Heart left ventricle (tissue), 16 donors: ENCODE results near the gene SOBP. TPM values are rescaled to one million over a fixed set of nuclear protein-coding genes. Genes with fewer than 3 reads are reported as not detected.

Source experiments
- ATAC-seq, 4 donors: fragments of 200-7000 bp; cut with Tn5 transposase; one replicate each; pipeline ENCODE4 v1.9.1; 2020 to 2022; ENCODE audit warnings: moderate library complexity in 4 of 4, mild to moderate bottlenecking in 3 of 4, moderate number of reproducible peaks in 1 of 4
- DNase-seq, 5 donors: peaks; one replicate each; pipeline ENCODE4 v3.0.0-alpha.2; 2020
- H3K27ac ChIP-seq, 12 donors: fragments of 200-600 bp; sonication (generic) in 4 of 12; one replicate each; pipeline versions ENCODE4 v1.5.0 to v1.8.0; 2016 to 2022; ENCODE audit warnings: mild to moderate bottlenecking in 2 of 12
- H3K27me3 ChIP-seq, 9 donors: fragments of 200-600 bp; sonication (generic) in 2 of 9; one replicate each; pipeline versions ENCODE4 v1.5.1 to v1.8.0; 2016 to 2022; ENCODE audit warnings: mild to moderate bottlenecking in 3 of 9
- H3K36me3 ChIP-seq, 9 donors: fragments of 200-600 bp; sonication (generic) in 2 of 9; one replicate each; pipeline versions ENCODE4 v1.5.0 to v1.8.0; 2018 to 2022; ENCODE audit warnings: mild to moderate bottlenecking in 2 of 9
- H3K4me1 ChIP-seq, 12 donors: fragments of 200-600 bp; sonication (generic) in 4 of 12; one replicate each; pipeline versions ENCODE4 v1.5.0 to v1.8.0; 2016 to 2022; ENCODE audit warnings: mild to moderate bottlenecking in 3 of 12
- H3K4me3 ChIP-seq, 12 donors: fragments of 200-600 bp; sonication (generic) in 4 of 12; one replicate each; pipeline versions ENCODE4 v1.5.0 to v1.8.0; 2017 to 2022; ENCODE audit warnings: mild to moderate bottlenecking in 9 of 12, moderate library complexity in 4 of 12
- H3K9me3 ChIP-seq, 12 donors: fragments of 200-600 bp; sonication (generic) in 4 of 12; one replicate each; pipeline versions ENCODE4 v1.5.0 to v1.8.0; 2016 to 2022; ENCODE audit warnings: mild to moderate bottlenecking in 1 of 12
- POLR2A ChIP-seq, 2 donors: fragments of 450-650 bp; IDR thresholded peaks; one replicate each; pipeline ENCODE4 v1.6.1; 2017; ENCODE audit warnings: antibody characterized with exemption in 2 of 2, mild to moderate bottlenecking in 2 of 2, moderate library complexity in 2 of 2
- whole genome bisulfite sequencing, 4 donors: extraction: QIAGEN DNeasy Blood & Tissue Kit in 2 of 4; methylation state at CpG; one replicate each; pipeline versions ENCODE4 v1.1.5 to v1.1.7; 2013 to 2018; 5-methylcytosine and 5-hydroxymethylcytosine counted together
- intact Hi-C, 10 donors: fragments of 100-400 bp; cut with DNase I; formaldehyde crosslinking; loops; one replicate each; pipeline versions ENCODE4 v1.11.1 to v1.14.2; 2022
- polyA plus RNA-seq, 2 donors: library from polyadenylated mRNA; stranded (reverse); fragments of 200-250 nt; gene quantifications; one replicate each; pipeline ENCODE4 v1.2.3, GENCODE V29; 2013
- total RNA-seq, 9 donors: library from RNA; depleted of rRNA in 2 of 9; stranded (reverse); fragments of >200 nt in 2 of 9; fragmentation: NEBNext Ultra II Directional in 3 of 9; extraction: Animal tissue kit (Norgen Biotek cat#: 25700) in 3 of 9; gene quantifications; one replicate each; pipeline versions ENCODE4 v1.1.0 to v1.2.4, GENCODE V29; 2016 to 2023
- TF ChIP-seq, protein P1 (sequence below), 12 donors: fragments of 200-600 bp; sonication (generic) in 4 of 12; IDR thresholded peaks; one replicate each; pipeline versions ENCODE4 v1.5.0 to v1.8.0; 2018 to 2022; ENCODE audit warnings: antibody characterized with exemption in 12 of 12, mild to moderate bottlenecking in 5 of 12
- donor health status: ischemic (EF 13 %, LVEDD 7.1; RV severe dilation, severe dysfunction).
- donor health status: healthy with polysubstance abuse.
- donor health status: DM: no; HTN: yes; CAD: no.
- donor health status: DM: no; HTN: no; CAD: no.
- donor health status: ischemic (EF 25% LVEDD 6.9; RV normal size, moderate dysfunction).
- donor health status: ischemic (EF 25% LVEDD 5.7; RV mildly dilated, moderate dysfunction).
- donor health status: healthy.
- donor health status: DM: yes; HTN: yes; CAD: no.
- donor health status: ischemic (EF 35%, LVEDD 5.7; RV mildly dilated, moderate dysfunction).
- donor health status: nonischemic (EF 11% LVEDD 7.7; RV severe dilation, severe dysfunction).
- donor health status: DM: yes; HTN: yes; CAD: no.
- donor health status: PGD.
- donor health status: ischemic (EF 29% LVEDD 5.4; RV normal size, mild dysfunction).
- donor health status: nonischemic (EF 23%, LVEDD 6.1; RV moderate dilation, normal function).

The SOBP gene
- total and polyA plus RNA-seq, 11 donors: 10.6 to 24.9 (median 16.4) TPM

DNA sequence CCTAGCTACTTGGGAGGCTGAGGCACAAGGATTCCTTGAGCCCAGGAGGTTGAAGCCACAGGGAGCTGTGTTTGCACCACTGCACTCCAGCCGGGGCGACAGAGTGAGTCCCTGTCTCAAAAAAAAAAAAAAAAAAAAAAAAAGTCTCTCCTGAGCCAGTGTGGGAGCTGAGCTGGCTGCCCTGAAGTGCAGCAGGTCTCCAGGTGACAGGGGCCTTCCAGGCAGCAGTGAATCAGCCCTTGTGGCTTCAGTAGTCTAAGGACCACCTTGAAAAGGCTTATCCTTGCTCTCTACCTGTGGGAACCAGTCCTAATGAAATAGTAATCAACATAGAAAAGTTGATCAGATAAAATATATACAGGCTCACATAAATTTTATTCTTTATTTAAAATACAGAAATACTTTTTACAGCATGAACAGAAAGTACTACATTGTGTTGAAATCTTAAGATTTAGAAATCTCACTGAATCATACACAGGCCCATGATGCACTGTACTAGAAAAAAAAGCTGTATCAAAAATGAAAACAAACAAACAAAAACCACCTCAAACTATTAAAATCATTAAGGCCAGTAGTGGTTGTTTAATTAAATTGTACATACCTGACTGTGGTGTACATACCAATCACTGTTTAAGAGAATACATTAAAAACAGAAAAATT is 205.3 kb downstream of the SOBP start:
- TF ChIP-seq POLR2A (IDR thresholded peaks at IDR 0.05): no peak
- TF ChIP-seq, protein P1, sequence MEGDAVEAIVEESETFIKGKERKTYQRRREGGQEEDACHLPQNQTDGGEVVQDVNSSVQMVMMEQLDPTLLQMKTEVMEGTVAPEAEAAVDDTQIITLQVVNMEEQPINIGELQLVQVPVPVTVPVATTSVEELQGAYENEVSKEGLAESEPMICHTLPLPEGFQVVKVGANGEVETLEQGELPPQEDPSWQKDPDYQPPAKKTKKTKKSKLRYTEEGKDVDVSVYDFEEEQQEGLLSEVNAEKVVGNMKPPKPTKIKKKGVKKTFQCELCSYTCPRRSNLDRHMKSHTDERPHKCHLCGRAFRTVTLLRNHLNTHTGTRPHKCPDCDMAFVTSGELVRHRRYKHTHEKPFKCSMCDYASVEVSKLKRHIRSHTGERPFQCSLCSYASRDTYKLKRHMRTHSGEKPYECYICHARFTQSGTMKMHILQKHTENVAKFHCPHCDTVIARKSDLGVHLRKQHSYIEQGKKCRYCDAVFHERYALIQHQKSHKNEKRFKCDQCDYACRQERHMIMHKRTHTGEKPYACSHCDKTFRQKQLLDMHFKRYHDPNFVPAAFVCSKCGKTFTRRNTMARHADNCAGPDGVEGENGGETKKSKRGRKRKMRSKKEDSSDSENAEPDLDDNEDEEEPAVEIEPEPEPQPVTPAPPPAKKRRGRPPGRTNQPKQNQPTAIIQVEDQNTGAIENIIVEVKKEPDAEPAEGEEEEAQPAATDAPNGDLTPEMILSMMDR (IDR thresholded peaks at IDR 0.05): no peak
- no peak for ATAC-seq
- H3K9me3 ChIP-seq: peaks cover 0 to 4% (median 0%) of the 10 kb centered on the region in 12 donors
- peaks cover 0 to 26% (median 8%) of the 10 kb centered on the region in 12 donors for H3K4me1 ChIP-seq
- H3K27me3 ChIP-seq: no peaks in the 10 kb centered on the region
- WGBS, 4 donors: 96 to 100% (median 98%) methylated on average over 2 of the region's 2 CpGs
- intact Hi-C loops: no loop called here
- no peak overlapping the region for H3K27ac ChIP-seq
- H3K4me3 ChIP-seq: no peak overlapping the region
- no peaks in the 10 kb centered on the region for H3K36me3 ChIP-seq
- no peak for DNase-seq

DNA sequence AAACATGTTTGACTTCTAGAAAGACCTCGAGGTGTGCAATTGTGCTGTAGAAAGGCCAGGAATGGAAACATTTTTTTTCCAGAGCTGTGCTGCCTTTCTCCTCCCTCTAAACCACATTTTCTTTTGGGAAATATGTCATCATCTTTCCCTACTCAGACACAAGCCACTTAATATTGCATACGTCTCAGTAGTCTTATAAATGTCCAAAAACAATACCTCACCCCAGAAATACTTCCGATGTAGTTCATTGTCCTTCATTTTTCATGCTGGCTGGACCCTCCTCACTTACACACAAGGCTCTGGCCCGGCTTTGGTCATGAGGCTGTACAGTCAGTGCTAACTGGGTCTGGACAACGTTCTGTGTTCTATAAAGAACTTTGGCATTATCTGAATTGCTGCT is 207.8 kb downstream of the SOBP start:
- peaks cover 0 to 4% (median 0%) of the 10 kb centered on the region in 12 donors for H3K9me3 ChIP-seq
- H3K27ac ChIP-seq: peak overlapping the region in 7 of 12 donors; percentile 6 to 74 (median 45)
- no peak overlapping the region for H3K4me3 ChIP-seq
- TF ChIP-seq, protein P1 (IDR thresholded peaks at IDR 0.05): no peak
- TF ChIP-seq POLR2A (IDR thresholded peaks at IDR 0.05): no peak
- DNase-seq (no peak), ATAC-seq (peak in 3 of 4 donors; percentile 34 to 53 (median 48))
- H3K27me3 ChIP-seq: no peaks in the 10 kb centered on the region
- WGBS, 4 donors: 39 to 57% (median 47%) methylated on average over 5 of the region's 5 CpGs
- intact Hi-C loops: no loop called here
- peaks cover 0 to 10% (median 2%) of the 10 kb centered on the region in 12 donors for H3K4me1 ChIP-seq
- H3K36me3 ChIP-seq: no peaks in the 10 kb centered on the region

DNA sequence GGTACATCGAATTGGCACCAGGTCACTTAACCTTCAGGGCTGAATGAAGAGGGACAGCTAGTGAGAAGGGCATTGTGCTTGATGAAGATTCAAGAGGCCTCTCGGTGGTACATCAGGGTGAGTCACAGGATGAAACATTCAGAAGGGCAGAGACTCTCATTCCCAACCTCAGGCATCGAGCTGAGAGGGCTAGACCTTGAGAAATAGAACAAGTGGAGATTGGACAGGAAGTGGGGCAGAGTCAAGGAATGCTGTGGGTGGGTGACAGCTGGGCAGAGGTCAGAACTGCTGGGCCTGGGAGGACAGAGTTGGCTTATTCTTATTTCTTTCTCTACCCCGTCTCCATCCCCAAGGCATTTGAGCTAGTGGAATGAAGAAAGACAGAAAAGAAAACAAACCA is 208.2 kb downstream of the SOBP start:
- no peak for TF ChIP-seq POLR2A (IDR thresholded peaks at IDR 0.05)
- TF ChIP-seq, protein P1 (IDR thresholded peaks at IDR 0.05): no peak
- H3K9me3 ChIP-seq: peaks cover 0 to 4% (median 0%) of the 10 kb centered on the region in 12 donors
- WGBS, 4 donors: 55 to 60% (median 58%) methylated on average over 4 of the region's 4 CpGs
- ATAC-seq: peak; percentile 20 to 95 (median 50)
- H3K27ac ChIP-seq: peak overlapping the region in 9 of 12 donors; percentile 6 to 74 (median 34)
- H3K36me3 ChIP-seq: no peaks in the 10 kb centered on the region
- intact Hi-C loops: no loop called here
- H3K4me3 ChIP-seq: no peak overlapping the region
- no peaks in the 10 kb centered on the region for H3K27me3 ChIP-seq
- peaks cover 0 to 10% (median 2%) of the 10 kb centered on the region in 12 donors for H3K4me1 ChIP-seq
- DNase-seq: peak in 1 of 5 donors; percentile 48

DNA sequence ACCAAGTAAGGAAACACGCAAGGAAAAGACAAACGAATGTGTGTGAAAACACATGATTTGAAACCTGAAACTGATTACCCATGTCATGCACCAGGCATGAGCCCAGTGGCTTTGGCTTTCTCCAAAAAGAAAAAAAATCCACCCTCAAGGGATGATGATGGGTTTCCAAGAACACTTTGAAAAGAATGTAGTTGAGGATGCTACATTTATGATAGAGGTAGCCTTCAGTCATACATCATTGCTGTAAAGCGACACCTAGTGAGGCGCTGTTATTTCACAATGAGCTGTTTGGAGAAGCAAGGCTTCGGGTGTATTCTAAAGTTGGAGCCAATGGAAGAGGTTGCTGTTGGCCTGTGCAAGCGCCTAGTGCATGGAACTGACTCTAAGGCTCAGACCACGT is 209.3 kb downstream of the SOBP start:
- no peak for ATAC-seq
- 79 to 86% (median 85%) methylated on average over 7 of the region's 7 CpGs for WGBS, 4 donors

More for the DNA sequence above, 209.3 kb downstream of the SOBP start:
- Histone ChIP-seq H3K4me3 (no peak overlapping the region), H3K27me3 (no peaks in the 10 kb centered on the region), H3K4me1 (peaks cover 0 to 10% (median 2%) of the 10 kb centered on the region in 12 donors), H3K9me3 (no peaks in the 10 kb centered on the region), H3K36me3 (no peaks in the 10 kb centered on the region), H3K27ac (peak overlapping the region in 1 of 12 donors; percentile 74)
- intact Hi-C loops: no loop called here
- TF ChIP-seq POLR2A (IDR thresholded peaks at IDR 0.05): no peak
- TF ChIP-seq, protein P1 (IDR thresholded peaks at IDR 0.05): no peak
- DNase-seq: no peak
